GM11168 (cell line): ENCODE results near the gene TMC3.

Experiments used
- in situ Hi-C: fragments of 300-500 bp; cut with MboI; formaldehyde crosslinking; loops from one replicate; pipeline ENCODE4 v1.12.0; 2022; ENCODE audit warnings: low sequenced_read_pairs; ENCODE audit not compliant: unreplicated experiment

Gene TMC3

GRCh38 chr15:81285461-81285860 lies 88.6 kb downstream of the TMC3 start:
- in situ Hi-C loops, result no loop called here

- in situ Hi-C loops, result no loop called here
Observed at GRCh38 chr15:81284256-81285031, 89.6 kb downstream of the TMC3 start.

GRCh38 chr15:81282911-81283310 lies 91.1 kb downstream of the TMC3 start:
- in situ Hi-C loops, result no loop called here

- in situ Hi-C loops, result no loop called here
Observed at GRCh38 chr15:81282606-81282895, 91.5 kb downstream of the TMC3 start.

- in situ Hi-C loops, result no loop called here
Observed at GRCh38 chr15:81281766-81282605, 92.0 kb downstream of the TMC3 start.

GRCh38 chr15:81281456-81281735 lies 92.6 kb downstream of the TMC3 start:
- in situ Hi-C loops, result no loop called here
